Activated CD4-positive, alpha-beta T cell treated with anti-CD3 and anti-CD28 coated beads, Interleukin-2, amount 50 U/mL, for 24 hours (primary cell): ENCODE data around the gene CACNA2D3.

ENCODE experiments used
- DNase-seq, 2 donors: peaks; one replicate each; pipeline ENCODE4 v3.0.0-alpha.2; 2020; ENCODE audit warnings: low read depth in 1 of 2, low spot score in 1 of 2

Gene CACNA2D3

GRCh38 chr3:54126551-54126950 lies 4.2 kb downstream of the CACNA2D3 start:
- DNase-seq = no peak

- DNase-seq = no peak
Observed at GRCh38 chr3:54127499-54128056, 5.2 kb downstream of the CACNA2D3 start.

- DNase-seq = no peak
Observed at GRCh38 chr3:54131026-54131605, 8.8 kb downstream of the CACNA2D3 start.

GRCh38 chr3:54131890-54132289 lies 9.5 kb downstream of the CACNA2D3 start:
- no peak for DNase-seq

- no peak for DNase-seq
Observed at GRCh38 chr3:54132685-54133084, 10.3 kb downstream of the CACNA2D3 start.

GRCh38 chr3:54133196-54133595 lies 10.8 kb downstream of the CACNA2D3 start:
- no peak for DNase-seq

GRCh38 chr3:54134155-54134554 lies 11.8 kb downstream of the CACNA2D3 start:
- DNase-seq = no peak

- no peak for DNase-seq
Observed at GRCh38 chr3:54134713-54135112, 12.4 kb downstream of the CACNA2D3 start.

- no peak for DNase-seq
Observed at GRCh38 chr3:54137311-54137710, 15.0 kb downstream of the CACNA2D3 start.

- DNase-seq = no peak
Observed at GRCh38 chr3:54138937-54139547, 16.7 kb downstream of the CACNA2D3 start.

- DNase-seq = no peak
Observed at GRCh38 chr3:54139630-54140029, 17.3 kb downstream of the CACNA2D3 start.

- DNase-seq = no peak
Observed at GRCh38 chr3:54144284-54144683, 21.9 kb downstream of the CACNA2D3 start.

- no peak for DNase-seq
Observed at GRCh38 chr3:54146506-54147239, 24.3 kb downstream of the CACNA2D3 start.

- no peak for DNase-seq
Observed at GRCh38 chr3:54150864-54151467, 28.6 kb downstream of the CACNA2D3 start.

GRCh38 chr3:54153477-54153876 lies 31.1 kb downstream of the CACNA2D3 start:
- DNase-seq = no peak

- DNase-seq = no peak
Observed at GRCh38 chr3:54157860-54158259, 35.5 kb downstream of the CACNA2D3 start.

- DNase-seq = no peak
Observed at GRCh38 chr3:54159917-54160316, 37.6 kb downstream of the CACNA2D3 start.

GRCh38 chr3:54163441-54163840 lies 41.1 kb downstream of the CACNA2D3 start:
- no peak for DNase-seq

GRCh38 chr3:54164192-54164975 lies 42.0 kb downstream of the CACNA2D3 start:
- DNase-seq = no peak

GRCh38 chr3:54165865-54166264 lies 43.5 kb downstream of the CACNA2D3 start:
- DNase-seq = no peak

GRCh38 chr3:54167999-54168398 lies 45.6 kb downstream of the CACNA2D3 start:
- no peak for DNase-seq
